Measurements from ENCODE around the gene TRIM67. TPM values are rescaled to one million over a fixed set of nuclear protein-coding genes. Genes with fewer than 3 reads are reported as not detected.

Gene TRIM67
- total and polyA plus RNA-seq, 2 donors (not counting 1 experiment from before 2014, with no cell fraction given): not detected

GRCh38 chr1:231186356-231187115, 24.7 kb downstream of the TRIM67 start:
- peaks cover 52% of the 10 kb centered on the region for H3K27me3 Mint-ChIP-seq
- Histone ChIP-seq H3K4me3 (ENCODE audit: control extremely low read depth in 1 of 5, extremely low read depth in 1 of 5, insufficient read depth in 1 of 5, low read depth in 2 of 5, low read length in 4 of 5) (no peak overlapping the region), H3K4me2 (replicated peaks; ENCODE audit: low read depth, low read length, poor library complexity, severe bottlenecking) (no peak overlapping the region), H4K20me1 (ENCODE audit: control insufficient read depth, insufficient read depth, low read length, poor library complexity, severe bottlenecking) (no peaks in the 10 kb centered on the region), H3K27me3 (replicated peaks in 1 of 4; ENCODE audit: control extremely low read depth in 1 of 4, control insufficient read depth in 3 of 4, insufficient read depth in 4 of 4, low read length in 3 of 4) (peaks cover 0 to 44% (median 2%) of the 10 kb centered on the region in 4 experiments), H3K4me1 (ENCODE audit: control insufficient read depth in 2 of 2, insufficient read depth in 2 of 2, low read length in 2 of 2) (no peaks in the 10 kb centered on the region), H3K9me3 (ENCODE audit: control extremely low read depth in 1 of 3, control insufficient read depth in 2 of 3, insufficient read depth in 1 of 3, low read length in 2 of 3) (peaks cover 0 to 9% (median 0%) of the 10 kb centered on the region in 3 donors), H3K36me3 (replicated peaks in 1 of 2; ENCODE audit: control extremely low read depth in 1 of 2, control insufficient read depth in 1 of 2, extremely low read depth in 1 of 2, insufficient read depth in 2 of 2, low read length in 1 of 2) (no peaks in the 10 kb centered on the region), H3K27ac (ENCODE audit: low read length in 2 of 2) (no peak overlapping the region), H3K9ac (ENCODE audit: low read length) (no peak overlapping the region), H3K79me2 (ENCODE audit: control insufficient read depth, insufficient read depth, low read length) (no peaks in the 10 kb centered on the region), H2AFZ (ENCODE audit: insufficient read depth, low read depth, low read length, poor library complexity, severe bottlenecking) (no peak overlapping the region)
- CTCF ChIA-PET: no interaction called here
- no peak overlapping the region for H3K27ac Mint-ChIP-seq
- ATAC-seq (ENCODE audit: low read depth): no peak
- no peak for TF ChIP-seq EZH2 (IDR thresholded peaks at IDR 0.05; ENCODE audit: borderline replicate concordance, insufficient read depth, low read depth, low read length, poor library complexity, severe bottlenecking)
- no peak for TF ChIP-seq CTCF (IDR thresholded peaks at IDR 0.05)
- no peaks in the 10 kb centered on the region for H3K9me3 Mint-ChIP-seq (ENCODE audit: insufficient read depth)
- POLR2A ChIA-PET: no interaction called here
- no peak for DNase-seq
- no peaks in the 10 kb centered on the region for H3K4me1 Mint-ChIP-seq
- no peak overlapping the region for H3K4me3 Mint-ChIP-seq
- intact Hi-C loops (cut with micrococcal nuclease): no loop called here
- WGBS (ENCODE audit: insufficient coverage): 76% methylated on average over 11 of the region's 11 CpGs

- Mint-ChIP-seq H3K27me3 (peaks cover 43% of the 10 kb centered on the region), H3K4me1 (no peaks in the 10 kb centered on the region), H3K27ac (no peak overlapping the region), H3K9me3 (ENCODE audit: insufficient read depth) (no peaks in the 10 kb centered on the region), H3K4me3 (no peak overlapping the region)
- POLR2A ChIA-PET: no interaction called here
- no peaks in the 10 kb centered on the region for H4K20me1 ChIP-seq (ENCODE audit: control insufficient read depth, insufficient read depth, low read length, poor library complexity, severe bottlenecking)
- H3K9ac ChIP-seq (ENCODE audit: low read length): no peak overlapping the region
- no peak overlapping the region for H3K27ac ChIP-seq (ENCODE audit: low read length in 2 of 2)
- H2AFZ ChIP-seq (ENCODE audit: insufficient read depth, low read depth, low read length, poor library complexity, severe bottlenecking): no peak overlapping the region
- peaks cover 0 to 44% (median 1%) of the 10 kb centered on the region in 4 experiments for H3K27me3 ChIP-seq (replicated peaks in 1 of 4; ENCODE audit: control extremely low read depth in 1 of 4, control insufficient read depth in 3 of 4, insufficient read depth in 4 of 4, low read length in 3 of 4)
- ATAC-seq (ENCODE audit: low read depth) (no peak), DNase-seq (no peak)
- CTCF ChIA-PET: no interaction called here
- no peak overlapping the region for H3K4me2 ChIP-seq (replicated peaks; ENCODE audit: low read depth, low read length, poor library complexity, severe bottlenecking)
- TF ChIP-seq CTCF (IDR thresholded peaks at IDR 0.05) (no peak), EZH2 (IDR thresholded peaks at IDR 0.05; ENCODE audit: borderline replicate concordance, insufficient read depth, low read depth, low read length, poor library complexity, severe bottlenecking) (no peak)
- no peaks in the 10 kb centered on the region for H3K36me3 ChIP-seq (replicated peaks in 1 of 2; ENCODE audit: control extremely low read depth in 1 of 2, control insufficient read depth in 1 of 2, extremely low read depth in 1 of 2, insufficient read depth in 2 of 2, low read length in 1 of 2)
- H3K4me3 ChIP-seq (ENCODE audit: control extremely low read depth in 1 of 5, extremely low read depth in 1 of 5, insufficient read depth in 1 of 5, low read depth in 2 of 5, low read length in 4 of 5): no peak overlapping the region
- intact Hi-C loops (cut with micrococcal nuclease): no loop called here
- 58% methylated on average over 8 of the region's 10 CpGs for WGBS (ENCODE audit: insufficient coverage)
- H3K4me1 ChIP-seq (ENCODE audit: control insufficient read depth in 2 of 2, insufficient read depth in 2 of 2, low read length in 2 of 2): no peaks in the 10 kb centered on the region
- peaks cover 0 to 9% (median 0%) of the 10 kb centered on the region in 3 donors for H3K9me3 ChIP-seq (ENCODE audit: control extremely low read depth in 1 of 3, control insufficient read depth in 2 of 3, insufficient read depth in 1 of 3, low read length in 2 of 3)
- no peaks in the 10 kb centered on the region for H3K79me2 ChIP-seq (ENCODE audit: control insufficient read depth, insufficient read depth, low read length)
Observed at GRCh38 chr1:231187571-231187970, 25.7 kb downstream of the TRIM67 start.
